GM10847 (cell line): ENCODE measurements around the gene SDHAF2.

Source experiments
- POLR2A ChIP-seq: IDR thresholded peaks from 2 replicates; pipeline ENCODE4 v1.6.1; 2011; ENCODE audit not compliant: insufficient read length; ENCODE audit errors: extremely low read depth

Gene SDHAF2

DNA sequence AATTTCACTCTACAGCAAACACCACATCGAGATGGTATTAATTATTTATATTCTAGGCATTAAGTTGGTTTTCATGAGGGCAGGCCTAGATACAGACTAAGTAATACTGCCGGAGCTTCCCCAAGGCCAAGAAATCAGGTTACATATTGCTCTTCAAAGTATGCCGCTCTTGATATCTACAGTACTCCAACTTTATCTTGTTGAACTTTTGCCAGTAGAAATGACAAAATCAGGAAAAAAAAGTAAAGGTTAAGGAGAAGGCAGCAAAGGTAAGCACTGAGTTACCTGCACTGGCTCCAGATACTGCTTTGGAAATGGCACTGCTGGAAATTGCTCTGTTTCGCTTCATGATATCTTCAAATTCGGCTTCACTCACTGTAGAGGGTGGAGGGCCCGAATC is 14.5 kb upstream of the SDHAF2 start:
- TF ChIP-seq POLR2A, result no peak

DNA sequence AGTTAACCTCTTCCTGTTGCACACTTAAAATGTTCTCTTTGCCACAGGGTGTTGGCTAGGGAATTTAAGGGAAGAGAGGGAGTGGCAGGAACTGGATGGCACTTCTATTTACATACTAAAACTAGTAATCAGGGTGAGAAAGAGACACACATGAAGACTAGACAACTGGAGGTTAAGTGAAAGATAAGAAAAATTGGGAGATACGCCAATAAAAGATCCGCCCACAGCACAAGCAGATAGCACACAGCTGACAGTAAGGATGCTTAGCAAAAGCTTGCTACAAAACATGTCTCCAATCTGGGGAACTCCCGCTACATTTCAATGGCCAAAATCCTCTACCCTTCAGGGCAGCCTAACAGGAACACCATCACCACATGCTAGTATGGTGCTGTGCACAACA is 13.0 kb upstream of the SDHAF2 start:
- TF ChIP-seq POLR2A, result no peak

DNA sequence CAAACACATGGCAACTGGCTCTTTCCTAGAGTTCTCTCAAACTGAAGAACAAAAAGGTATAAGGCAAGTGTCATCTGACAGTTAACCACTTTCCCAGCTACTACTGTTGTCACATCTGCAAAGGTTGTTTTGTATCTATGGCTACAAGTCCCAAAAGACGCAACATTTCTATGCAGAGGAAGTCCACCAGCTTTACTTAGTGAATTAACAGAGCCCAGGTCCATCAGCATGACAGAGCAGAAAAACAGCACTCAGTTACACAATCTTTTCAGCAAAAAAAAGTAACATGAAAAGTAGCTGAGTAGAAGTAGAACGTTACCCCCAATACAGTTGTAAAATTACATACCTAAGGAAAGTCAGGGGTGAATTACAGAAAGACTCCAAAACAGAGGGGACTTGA is 12.3 kb upstream of the SDHAF2 start:
- TF ChIP-seq POLR2A, result no peak

DNA sequence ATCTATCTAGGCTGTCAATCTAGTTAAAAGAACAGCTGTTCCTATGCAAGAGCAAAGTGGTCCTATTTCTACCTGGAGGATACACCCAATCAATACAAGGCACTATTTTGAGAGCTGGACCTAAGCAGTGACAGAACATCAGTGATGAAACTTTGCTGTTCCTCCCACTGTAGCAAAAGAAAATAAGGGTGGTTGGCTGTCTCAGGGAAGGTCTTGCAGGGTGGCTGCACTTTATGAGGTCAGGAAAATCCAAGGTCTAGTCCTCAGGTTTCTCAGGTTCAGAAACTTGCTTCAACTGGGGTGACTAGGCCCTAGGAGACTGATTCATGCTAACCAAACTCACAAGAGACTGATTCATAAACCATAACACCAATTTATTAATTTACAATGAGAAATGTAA is 11.8 kb upstream of the SDHAF2 start:
- TF ChIP-seq POLR2A, result no peak

DNA sequence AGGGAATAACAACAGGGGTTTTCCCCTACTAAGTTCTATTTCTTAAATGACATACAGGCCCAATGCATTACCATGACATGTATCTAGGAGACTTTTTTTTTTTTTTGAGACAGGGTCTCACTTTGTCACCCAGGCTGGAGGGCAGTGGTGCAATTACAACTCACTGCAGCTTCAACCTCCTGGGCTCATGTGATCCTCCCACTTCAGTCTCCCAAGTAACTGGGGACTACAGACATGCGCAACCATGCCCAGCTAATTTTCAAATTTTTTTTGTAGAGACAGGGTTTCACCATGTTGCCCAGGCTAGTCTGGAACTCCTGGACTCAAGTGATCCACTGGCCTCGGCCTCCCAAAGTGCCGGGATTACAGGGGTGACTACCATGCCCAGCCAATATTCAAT is 7.7 kb upstream of the SDHAF2 start:
- no peak for TF ChIP-seq POLR2A

DNA sequence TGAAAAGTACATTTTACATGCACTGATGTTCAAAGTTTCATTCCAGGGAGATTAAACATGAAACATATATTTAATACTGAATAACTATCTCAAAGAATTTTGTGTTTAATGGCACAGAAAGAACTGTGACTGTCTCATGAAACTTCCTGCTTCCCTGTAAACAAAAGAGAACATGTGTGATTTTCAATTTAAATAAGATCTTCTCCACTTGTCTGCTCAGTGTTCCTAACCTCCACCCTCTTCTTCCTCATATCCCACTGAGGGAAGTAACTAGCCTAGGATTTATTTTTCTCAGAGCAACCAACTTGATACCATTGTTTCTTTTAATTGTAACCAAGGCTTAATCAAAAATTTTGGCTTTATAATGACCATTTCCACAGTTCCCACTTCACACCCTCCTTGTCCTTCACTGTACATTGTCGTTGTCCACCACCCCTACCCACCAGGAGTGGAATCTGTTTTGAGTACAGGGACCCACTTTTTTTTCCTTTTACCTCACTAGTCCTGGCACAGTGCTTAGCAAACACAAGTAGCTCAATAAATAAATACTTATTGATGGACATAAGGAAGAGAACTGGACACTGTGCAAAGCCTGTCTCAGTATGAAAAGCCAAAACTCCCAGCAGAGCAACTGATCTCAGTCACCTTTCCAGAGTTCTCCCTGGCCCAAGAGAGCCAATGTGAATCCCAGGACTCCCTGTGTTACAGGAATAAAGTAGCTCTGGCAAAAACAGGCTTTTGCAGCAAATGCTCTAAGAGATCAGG is 4.4 kb upstream of the SDHAF2 start:
- TF ChIP-seq POLR2A, result no peak

DNA sequence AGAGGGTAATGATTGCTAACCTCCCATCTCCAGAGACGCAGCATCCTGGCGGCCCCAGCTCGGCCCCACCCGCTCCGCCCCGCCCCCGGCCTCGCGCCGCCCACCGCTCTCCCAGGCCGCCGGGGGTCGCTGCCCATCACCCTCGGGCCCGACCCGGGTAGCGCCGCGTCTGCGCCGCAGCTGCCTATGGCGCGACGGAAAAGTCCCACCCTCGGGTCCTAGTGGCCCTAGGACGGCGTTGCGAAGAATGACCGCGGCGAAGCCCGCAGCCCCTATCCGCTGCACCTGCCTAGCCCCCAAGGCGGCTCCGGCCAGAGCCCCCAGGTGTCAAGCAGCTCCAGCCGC is 606 bp upstream of the SDHAF2 start:
- TF ChIP-seq POLR2A, result peak; percentile 46

DNA sequence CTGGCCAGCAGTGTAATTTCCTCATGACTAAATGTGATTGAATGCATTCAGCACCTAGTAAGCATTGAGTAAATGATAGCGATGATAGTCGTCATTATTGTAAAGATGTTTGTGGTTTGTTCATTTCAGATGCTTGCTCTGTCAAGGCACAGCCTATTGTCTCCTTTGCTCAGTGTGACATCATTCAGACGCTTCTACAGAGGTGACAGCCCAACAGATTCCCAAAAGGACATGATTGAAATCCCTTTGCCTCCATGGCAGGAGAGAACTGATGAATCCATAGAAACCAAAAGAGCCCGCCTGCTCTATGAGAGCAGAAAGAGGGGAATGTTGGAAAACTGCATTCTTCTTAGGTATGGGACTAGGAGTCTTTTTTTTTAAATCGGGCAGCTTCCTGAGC is 7.6 kb downstream of the SDHAF2 start:
- TF ChIP-seq POLR2A, result no peak

DNA sequence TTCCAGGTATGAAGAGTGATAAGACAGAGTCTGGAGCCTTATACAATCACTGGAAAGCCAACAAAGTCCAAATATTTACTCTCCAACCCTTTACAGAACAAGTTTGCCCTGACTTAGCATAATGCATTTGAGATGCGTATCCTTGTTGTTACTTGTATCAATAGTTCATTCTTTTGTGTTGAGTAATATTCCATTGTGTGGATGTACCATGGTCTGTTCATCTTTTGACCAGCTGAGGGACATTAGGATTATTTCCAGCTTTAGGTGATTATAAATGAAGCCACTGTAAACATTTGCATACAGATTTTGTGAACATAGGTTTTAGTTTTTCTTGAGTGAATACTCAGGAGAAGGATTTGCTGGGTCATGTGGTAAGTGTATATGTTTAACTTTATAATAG is 9.7 kb downstream of the SDHAF2 start:
- no peak for TF ChIP-seq POLR2A

DNA sequence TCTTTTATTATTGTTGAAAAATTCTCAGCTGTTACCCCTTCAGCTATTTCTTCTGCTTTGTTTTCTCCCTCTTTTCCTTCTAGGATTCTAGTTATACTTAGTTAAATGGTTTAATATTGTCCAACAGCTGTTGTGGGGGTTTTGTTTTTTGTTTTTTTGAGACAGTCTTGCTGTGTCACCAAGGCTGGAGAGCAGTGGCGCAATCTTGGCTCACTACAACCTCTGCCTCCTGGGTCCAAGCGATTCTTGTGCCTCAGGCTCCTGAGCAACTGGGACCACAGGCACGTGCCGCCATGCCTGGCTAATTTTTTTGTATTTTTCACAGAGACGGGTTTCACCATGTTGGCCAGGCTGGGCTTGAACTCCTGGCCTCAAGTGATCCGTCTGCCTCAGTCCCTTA is 12.7 kb downstream of the SDHAF2 start:
- no peak for TF ChIP-seq POLR2A

DNA sequence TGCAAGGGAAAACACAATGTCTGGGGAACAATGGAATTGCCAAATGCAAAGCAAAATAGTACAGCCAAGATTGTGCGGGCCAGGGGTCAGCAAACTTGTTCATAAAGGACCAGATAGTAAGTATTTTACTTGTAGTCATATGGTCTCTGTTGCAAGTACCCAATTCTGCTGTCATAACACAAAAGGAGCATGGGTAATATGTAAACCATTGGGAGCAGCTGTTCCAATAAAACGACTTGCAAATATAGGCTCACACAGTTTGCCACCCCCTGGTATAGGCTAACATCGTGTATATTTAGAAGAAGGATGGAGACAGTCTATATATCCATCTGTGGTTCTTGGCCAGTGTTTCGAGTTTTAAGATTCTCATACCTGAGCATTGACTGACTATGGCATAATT is 15.6 kb downstream of the SDHAF2 start:
- no peak for TF ChIP-seq POLR2A

DNA sequence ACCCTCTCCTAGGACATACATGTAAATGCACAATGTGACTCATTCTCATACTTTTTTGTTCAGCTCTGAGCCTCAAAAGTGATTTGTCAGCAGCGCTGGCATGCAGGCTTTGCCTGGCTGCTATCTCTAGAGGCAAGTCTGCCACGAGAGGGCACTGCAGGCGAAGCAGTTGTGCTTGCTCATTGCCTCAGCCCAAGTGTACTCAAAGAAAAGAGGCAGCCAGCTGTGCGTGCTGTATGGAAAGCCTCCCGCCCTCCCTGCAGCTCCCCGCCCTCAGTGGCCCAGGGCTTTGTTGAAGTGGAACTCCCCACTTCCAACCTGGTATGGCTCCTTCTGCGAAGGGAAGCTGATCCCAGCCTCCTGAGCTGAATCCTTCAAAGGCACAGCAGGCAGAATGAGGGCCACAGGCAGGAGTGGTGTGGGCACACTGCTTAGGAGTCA is 16.3 kb downstream of the SDHAF2 start:
- no peak for TF ChIP-seq POLR2A

DNA sequence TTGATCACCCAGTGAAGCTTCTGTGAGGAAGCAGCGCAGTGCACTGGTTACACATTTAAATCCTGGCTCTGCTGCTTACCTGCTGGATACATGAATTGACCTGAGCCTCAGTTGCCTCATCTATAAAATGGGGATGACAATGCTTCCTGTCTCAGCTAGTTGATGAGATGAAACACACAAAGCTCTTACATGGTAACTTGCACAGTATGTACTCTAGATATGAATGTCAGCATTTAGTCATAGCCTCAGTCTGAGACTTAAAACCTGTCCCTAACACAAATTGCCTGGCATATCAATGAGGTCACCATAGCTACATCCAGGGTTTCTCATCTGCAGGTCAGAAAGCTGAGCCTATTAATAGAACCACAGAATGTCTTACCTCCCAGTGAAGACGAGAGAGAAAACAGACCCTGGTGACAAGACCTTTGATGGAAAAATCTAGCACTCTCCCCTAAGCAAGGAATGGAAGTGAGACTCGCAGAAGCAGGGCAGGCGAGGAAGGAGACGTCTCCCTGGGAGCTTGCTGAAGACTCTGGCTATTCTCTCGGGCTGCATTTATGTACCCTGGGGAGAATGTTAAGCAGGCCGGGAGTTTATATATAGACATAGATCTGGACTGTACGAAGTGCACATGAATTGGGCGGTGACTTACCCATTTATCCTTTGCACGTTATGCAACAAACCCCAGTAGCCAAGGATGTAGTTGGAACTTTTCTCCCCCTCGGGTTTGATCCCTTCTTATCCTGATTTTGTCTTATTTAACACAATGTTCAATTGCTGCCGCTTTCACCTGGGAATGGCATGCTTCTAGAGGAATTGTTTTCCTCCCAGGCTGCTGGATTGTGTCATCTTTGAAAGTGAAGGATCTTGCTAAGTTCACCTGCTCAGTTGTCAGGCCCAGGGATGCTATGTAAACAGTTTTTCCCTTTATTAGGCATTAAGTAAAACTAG is 18.0 kb downstream of the SDHAF2 start:
- TF ChIP-seq POLR2A, result no peak

DNA sequence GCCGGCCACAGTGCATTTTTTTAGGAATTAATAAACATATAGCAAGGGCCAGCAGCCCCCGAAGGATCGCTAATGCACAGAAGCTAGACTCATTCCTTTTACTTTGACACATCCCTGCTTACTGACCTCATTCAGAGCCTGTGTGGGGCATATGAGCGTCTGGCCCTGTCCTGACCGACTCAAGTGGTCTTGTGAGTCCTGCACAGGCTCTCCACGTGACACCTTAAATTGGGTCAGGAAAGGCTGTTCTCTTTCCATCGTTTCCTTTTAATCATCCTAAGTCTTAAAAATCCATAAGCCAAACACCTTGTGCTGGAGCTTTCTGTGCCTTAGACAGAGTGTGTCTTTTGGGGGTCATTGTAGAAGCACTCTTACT is 18.6 kb downstream of the SDHAF2 start:
- TF ChIP-seq POLR2A, result no peak

DNA sequence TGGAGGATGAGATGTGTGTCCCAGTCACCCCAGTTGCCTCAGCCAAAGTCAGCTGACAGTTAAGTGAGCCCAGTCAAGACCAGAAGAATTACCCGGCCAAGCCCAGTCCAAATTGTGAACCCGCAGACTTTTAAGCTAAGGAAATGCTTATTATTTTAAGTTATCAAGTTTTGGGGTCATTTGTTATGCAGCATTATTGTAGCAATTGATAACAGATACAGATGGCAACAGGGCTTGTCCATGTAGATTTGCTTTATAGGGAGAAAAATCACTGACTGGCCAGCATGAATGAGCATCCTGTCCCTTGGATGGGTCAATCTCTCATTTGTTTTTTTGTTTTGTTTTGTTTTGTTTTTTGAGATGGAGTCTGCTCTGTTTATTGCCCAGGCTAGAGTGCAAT is 22.9 kb downstream of the SDHAF2 start:
- TF ChIP-seq POLR2A, result no peak

DNA sequence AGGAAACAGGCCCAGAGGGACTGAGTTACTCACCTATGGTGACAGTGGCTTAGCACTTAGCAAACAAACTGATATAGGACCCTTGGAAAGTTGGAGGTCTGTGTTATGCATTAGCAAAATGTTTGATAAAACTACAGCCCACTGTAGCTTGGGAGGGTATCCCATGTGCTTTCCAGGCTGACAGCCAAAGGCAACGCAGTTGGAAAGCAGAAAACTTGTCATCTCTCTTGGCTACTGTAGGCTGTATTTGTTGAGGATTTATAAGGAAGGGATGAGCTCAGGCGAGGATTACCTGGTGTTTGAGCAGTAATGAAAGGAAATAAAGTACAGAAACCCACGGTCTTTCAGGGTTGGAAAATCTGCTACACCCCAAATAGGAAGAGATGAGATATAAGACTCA is 23.8 kb downstream of the SDHAF2 start:
- no peak for TF ChIP-seq POLR2A
